Measurements from ENCODE around the gene MKNK2.
"Not testable (repeated sequence)": the region's sequence is repeated elsewhere in the genome, so short reads cannot be mapped to it uniquely, and the experiment has no call there.

The MKNK2 gene

GRCh38 chr19:2050991-2051772, at the start of gene MKNK2:
Gene MKNK2, minus strand, starts transcription at chr19:2051244. Its CDS starts 393 bp downstream, at chr19:2050851.
- peak; percentile 88 to 93 for DNase-seq

GRCh38 chr19:2100719-2101061, 49.6 kb upstream of the MKNK2 start:
- DNase-seq, result no peak

GRCh38 chr19:2099937-2100718, 49.1 kb upstream of the MKNK2 start:
- no peak for DNase-seq

- DNase-seq, result no peak
Measured at GRCh38 chr19:2099054-2099501, 48.0 kb upstream of the MKNK2 start.

GRCh38 chr19:2097886-2098327, 46.9 kb upstream of the MKNK2 start:
- no peak for DNase-seq

GRCh38 chr19:2097203-2097885, 46.3 kb upstream of the MKNK2 start:
- DNase-seq, result peak; percentile 52 to 76

- DNase-seq, result peak; percentile 99
Measured at GRCh38 chr19:2096480-2097202, 45.6 kb upstream of the MKNK2 start, which contains the start of gene IZUMO4. Gene IZUMO4, plus strand, starts transcription at chr19:2096915. Its CDS starts 31 bp downstream, at chr19:2096946.

- DNase-seq, result peak; percentile 86 to 91
Measured at GRCh38 chr19:2096034-2096479, 45.0 kb upstream of the MKNK2 start, which contains the start of gene MOB3A. Gene MOB3A, minus strand, starts transcription at chr19:2096326. Its CDS starts 17,766 bp downstream, at chr19:2078560.

GRCh38 chr19:2091926-2092525, 41.0 kb upstream of the MKNK2 start:
- not testable (repeated sequence) for DNase-seq

- DNase-seq, result no peak
Measured at GRCh38 chr19:2089727-2090053, 38.6 kb upstream of the MKNK2 start.

- DNase-seq, result peak in 1 of 2 donors; percentile 27
Measured at GRCh38 chr19:2089001-2089711, 38.1 kb upstream of the MKNK2 start.

- peak; percentile 50 to 72 for DNase-seq
Measured at GRCh38 chr19:2087621-2088100, 36.6 kb upstream of the MKNK2 start.

GRCh38 chr19:2086695-2087620, 35.9 kb upstream of the MKNK2 start:
- DNase-seq, result peak in 1 of 2 donors; percentile 45

GRCh38 chr19:2084993-2085720, 34.1 kb upstream of the MKNK2 start:
- peak; percentile 96 for DNase-seq

- peak; percentile 51 to 74 for DNase-seq
Measured at GRCh38 chr19:2083174-2083854, 32.3 kb upstream of the MKNK2 start.

GRCh38 chr19:2081873-2082810, 31.1 kb upstream of the MKNK2 start:
- DNase-seq, result peak; percentile 70 to 72

GRCh38 chr19:2080336-2080988, 29.4 kb upstream of the MKNK2 start:
- no peak for DNase-seq

All from CD4-positive, alpha-beta T cell treated with Interferon alpha-2 for 1 hour (primary cell).